Forelimb muscle (tissue), 1 donor: ENCODE measurements around the gene CLPTM1L. TPM values are rescaled to one million over a fixed set of nuclear protein-coding genes. Genes with fewer than 3 reads are reported as not detected.
"Not testable (repeated sequence)": the region's sequence is repeated elsewhere in the genome, so short reads cannot be mapped to it uniquely, and the experiment has no call there.

ENCODE experiments used
- DNase-seq: peaks from one replicate; pipeline ENCODE4 v3.0.0-alpha.2; 2013; ENCODE audit warnings: low read depth
- polyA plus RNA-seq: library from polyadenylated mRNA; unstranded; fragments of 120-200 nt; gene quantifications from one replicate; pipeline ENCODE4 v1.2.1, GENCODE V29; 2013; ENCODE audit not compliant: insufficient read length

Gene CLPTM1L
- polyA plus RNA-seq, 1 donor, result 45.5 TPM

- DNase-seq, result not testable (repeated sequence)
Observed at GRCh38 chr5:1328237-1329110, 16.4 kb downstream of the CLPTM1L start.

DNA sequence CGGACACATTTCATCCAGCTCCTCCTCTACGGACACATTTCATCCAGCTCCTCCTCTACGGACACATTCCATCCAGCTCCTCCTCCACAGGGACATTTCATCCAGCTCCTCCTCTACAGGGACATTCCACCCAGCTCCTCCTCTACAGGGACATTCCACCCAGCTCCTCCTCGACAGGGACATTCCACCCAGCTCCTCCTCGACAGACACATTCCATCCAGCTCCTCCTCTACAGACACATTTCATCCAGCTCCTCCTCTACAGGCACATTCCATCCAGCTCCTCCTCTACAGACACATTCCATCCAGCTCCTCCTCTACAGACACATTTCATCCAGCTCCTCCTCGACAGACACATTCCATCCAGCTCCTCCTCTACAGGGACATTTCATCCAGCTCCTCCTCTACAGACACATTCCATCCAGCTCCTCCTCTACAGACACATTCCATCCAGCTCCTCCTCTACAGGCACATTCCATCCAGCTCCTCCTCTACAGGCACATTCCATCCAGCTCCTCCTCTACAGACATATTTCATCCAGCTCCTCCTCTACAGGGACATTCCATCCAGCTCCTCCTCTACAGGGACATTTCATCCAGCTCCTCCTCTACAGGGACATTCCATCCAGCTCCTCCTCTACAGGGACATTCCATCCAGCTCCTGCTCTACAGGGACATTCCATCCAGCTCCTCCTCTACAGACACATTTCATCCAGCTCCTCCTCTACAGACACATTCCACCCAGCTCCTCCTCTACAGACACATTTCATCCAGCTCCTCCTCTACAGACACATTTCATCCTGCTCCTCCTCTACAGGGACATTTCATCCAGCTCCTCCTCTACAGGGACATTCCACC is 17.8 kb downstream of the CLPTM1L start:
- DNase-seq, result not testable (repeated sequence)

- not testable (repeated sequence) for DNase-seq
Observed at GRCh38 chr5:1326532-1326875, 18.4 kb downstream of the CLPTM1L start.

DNA sequence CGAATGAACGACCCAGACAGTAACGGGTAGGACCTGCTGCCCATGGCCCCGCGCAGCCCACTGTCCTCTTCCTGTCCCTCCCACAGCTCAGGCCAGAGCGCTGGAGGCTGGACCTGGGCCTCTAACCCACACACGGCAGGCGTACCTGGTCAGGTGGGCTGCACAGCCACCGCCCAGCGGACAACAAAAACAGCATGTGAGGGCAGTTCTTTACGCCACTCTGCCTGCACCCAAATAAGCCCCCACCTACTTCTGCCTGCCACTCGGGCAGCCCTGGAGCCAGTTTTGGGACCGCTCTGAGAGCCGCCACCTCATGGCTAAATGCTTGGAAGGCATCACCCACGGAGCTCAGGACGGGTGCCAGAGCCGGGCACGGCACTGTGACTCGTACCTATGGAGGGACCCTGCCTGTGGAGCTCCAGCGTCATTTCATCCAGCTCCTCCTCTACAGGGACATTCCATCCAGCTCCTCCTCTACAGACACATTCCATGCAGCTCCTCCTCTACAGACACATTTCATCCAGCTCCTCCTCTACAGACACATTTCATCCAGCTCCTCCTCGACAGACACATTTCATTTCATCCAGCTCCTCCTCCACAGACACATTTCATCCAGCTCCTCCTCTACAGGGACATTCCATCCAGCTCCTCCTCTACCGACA is 18.9 kb downstream of the CLPTM1L start:
- DNase-seq, result no peak

DNA sequence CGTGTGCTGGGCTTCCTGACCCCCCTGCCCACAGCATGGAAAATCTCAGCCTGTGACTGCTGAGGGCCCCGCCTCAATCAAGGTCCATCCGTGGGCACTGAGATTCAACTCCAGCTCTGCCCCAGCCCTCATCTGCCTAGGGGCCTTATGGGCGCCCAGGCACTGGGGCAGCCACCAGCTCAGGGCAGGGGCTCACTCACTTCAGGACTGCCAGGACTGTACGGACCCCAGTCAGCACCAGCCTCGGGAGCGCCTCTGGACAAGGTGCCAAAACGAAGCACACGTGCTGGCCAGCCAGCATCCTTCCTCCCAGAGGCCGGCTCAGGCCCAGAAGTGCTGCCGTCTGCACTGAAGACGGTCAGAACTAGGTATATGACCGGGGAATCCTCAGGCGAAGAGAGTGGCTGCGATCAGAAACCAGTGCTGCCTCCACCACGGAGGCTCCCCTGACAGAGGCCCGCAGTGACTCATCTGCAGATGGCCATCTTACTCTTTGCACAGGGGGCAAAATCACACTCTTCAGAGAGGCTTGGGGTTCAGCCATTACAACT is 19.6 kb downstream of the CLPTM1L start:
- no peak for DNase-seq

DNA sequence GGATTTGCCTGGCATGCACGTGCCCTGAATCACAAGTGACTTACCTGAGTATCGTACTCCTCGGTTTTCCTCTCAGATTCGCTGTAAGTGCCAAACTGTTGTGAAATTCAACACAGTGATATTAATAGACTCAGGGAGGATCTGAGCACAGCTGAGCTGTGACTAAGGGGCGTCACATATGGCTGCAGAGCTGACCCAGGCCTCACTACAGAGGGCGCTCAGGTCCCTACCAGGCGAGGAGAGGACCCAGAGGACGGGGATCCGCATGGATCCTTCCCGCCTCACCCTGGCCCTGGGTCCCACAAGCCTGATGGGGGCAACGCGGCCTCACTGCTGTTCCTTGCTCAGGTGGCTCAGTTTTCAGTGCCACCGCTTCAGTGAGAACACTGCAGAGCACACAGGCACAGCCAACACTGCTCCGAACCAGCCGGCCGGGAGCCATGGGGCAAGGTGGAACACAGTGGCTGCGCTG is 20.1 kb downstream of the CLPTM1L start:
- DNase-seq, result no peak

DNA sequence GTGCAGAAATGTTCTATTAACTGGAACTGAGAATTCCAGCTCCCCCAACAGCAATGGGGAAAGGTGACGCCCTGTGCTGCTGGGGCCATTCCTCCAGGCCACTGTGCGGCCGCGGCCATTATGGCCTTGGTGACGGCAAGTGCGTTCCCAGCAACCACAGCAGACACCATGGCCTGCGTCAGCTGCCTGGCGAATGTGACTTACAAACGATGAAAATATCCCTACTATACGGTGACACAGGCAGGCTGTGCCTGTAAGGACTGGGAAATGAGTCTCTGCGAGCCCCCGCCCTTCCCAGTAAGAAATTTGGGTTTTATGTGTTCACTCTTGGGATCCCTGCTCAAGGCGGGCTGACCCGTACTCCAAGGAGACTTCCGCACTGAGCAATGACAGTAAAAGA is 20.6 kb downstream of the CLPTM1L start:
- no peak for DNase-seq

- no peak for DNase-seq
Observed at GRCh38 chr5:1323803-1324173, 21.1 kb downstream of the CLPTM1L start.

GRCh38 chr5:1322955-1323802 is 21.7 kb downstream of the CLPTM1L start:
- DNase-seq, result no peak

- DNase-seq, result no peak
Observed at GRCh38 chr5:1322036-1322900, 22.6 kb downstream of the CLPTM1L start.

- DNase-seq, result no peak
Observed at GRCh38 chr5:1321576-1321975, 23.3 kb downstream of the CLPTM1L start.

GRCh38 chr5:1320436-1321344 is 24.2 kb downstream of the CLPTM1L start:
- no peak for DNase-seq

- no peak for DNase-seq
Observed at GRCh38 chr5:1319436-1320256, 25.3 kb downstream of the CLPTM1L start.

GRCh38 chr5:1318659-1319251 is 26.1 kb downstream of the CLPTM1L start:
- no peak for DNase-seq

DNA sequence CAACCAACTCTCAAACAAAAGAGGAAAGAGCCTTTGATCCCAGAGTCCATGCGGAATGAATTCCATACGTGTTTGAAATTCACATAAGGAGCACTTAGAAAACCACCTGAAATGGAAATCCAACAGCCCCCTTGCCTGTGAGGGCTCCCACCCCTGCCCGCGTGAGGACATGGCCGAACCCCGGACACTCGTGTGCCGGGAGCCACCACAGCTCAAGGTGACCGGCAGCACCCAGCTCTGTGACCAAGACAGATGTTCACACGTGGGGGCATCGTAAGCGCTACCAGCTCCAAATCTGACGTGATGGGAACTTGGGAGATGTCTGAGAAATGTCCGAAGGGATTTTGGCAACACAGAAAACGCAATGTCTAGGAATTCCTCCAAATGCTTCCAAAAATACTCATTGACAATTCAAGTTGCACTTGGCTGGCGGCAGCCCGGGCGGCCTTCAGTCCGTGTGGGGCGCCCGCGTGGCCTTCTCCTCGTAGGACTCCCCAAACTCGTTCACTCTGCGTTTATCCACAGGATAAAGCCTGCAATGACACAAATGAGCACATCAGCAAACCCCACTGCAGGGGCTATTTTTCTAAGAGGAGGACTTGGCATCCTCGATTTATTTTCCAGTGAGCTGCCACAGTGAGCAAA is 26.9 kb downstream of the CLPTM1L start:
- DNase-seq, result no peak

DNA sequence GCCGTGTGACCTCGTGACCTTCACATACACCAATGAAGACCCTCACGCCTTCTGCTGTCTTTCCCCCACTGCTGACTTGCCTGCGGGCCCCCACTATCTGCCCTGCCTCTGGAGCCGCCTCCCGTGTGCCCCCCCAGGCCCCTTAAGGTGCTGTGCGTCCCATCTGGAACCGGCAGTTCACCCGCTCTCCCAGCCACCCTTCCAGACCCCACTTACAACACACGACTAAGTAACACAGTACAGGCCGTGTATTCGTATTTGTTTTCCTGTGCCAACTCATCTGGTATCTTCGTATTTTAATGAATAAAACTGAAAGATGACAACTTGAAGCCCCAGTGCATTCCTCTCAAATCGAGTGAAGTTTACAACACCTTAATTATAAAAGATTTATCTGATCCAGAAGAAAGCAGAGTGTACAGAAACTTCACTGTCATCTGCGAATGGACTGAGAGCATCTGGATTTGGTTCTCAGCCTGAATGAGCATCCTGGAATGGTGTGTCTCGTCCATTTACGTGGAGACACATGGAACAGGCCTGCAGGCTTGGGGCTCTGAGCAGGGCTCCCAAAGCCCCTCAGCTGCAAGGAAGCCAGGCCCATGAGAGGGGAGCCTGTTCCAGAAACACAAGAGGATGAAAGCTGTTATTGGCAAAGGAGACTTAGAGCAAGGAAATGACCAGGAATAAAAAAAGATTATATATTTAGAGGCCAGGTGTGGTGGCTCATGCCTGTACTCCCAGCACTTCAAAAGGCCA is 28.1 kb downstream of the CLPTM1L start:
- DNase-seq, result no peak
